GM18909 (cell line): ENCODE measurements around the gene CD200R1L.

ENCODE experiments used
- ATAC-seq: cut with Tn5 transposase; IDR thresholded peaks from one replicate; pipeline ENCODE4 v1.9.1; 2021; ENCODE audit warnings: mild to moderate bottlenecking; ENCODE audit not compliant: unreplicated experiment, poor library complexity

CD200R1L gene

GRCh38 chr3:112793326-112794081, 53.2 kb downstream of the CD200R1L start:
- ATAC-seq, result no peak

GRCh38 chr3:112791736-112792135, 54.9 kb downstream of the CD200R1L start:
- ATAC-seq, result no peak

- no peak for ATAC-seq
Observed at GRCh38 chr3:112789787-112790186, 56.9 kb downstream of the CD200R1L start.

- no peak for ATAC-seq
Observed at GRCh38 chr3:112786881-112787579, 59.6 kb downstream of the CD200R1L start.

GRCh38 chr3:112786002-112786590, 60.6 kb downstream of the CD200R1L start:
- no peak for ATAC-seq

GRCh38 chr3:112785321-112786001, 61.2 kb downstream of the CD200R1L start:
- ATAC-seq, result no peak

- ATAC-seq, result no peak
Observed at GRCh38 chr3:112782491-112782890, 64.2 kb downstream of the CD200R1L start.

- ATAC-seq, result no peak
Observed at GRCh38 chr3:112781599-112781998, 65.1 kb downstream of the CD200R1L start.

GRCh38 chr3:112779558-112780480, 66.8 kb downstream of the CD200R1L start:
- ATAC-seq, result no peak

GRCh38 chr3:112779011-112779410, 67.7 kb downstream of the CD200R1L start:
- ATAC-seq, result no peak

- ATAC-seq, result no peak
Observed at GRCh38 chr3:112778353-112778948, 68.2 kb downstream of the CD200R1L start.

- no peak for ATAC-seq
Observed at GRCh38 chr3:112777811-112778210, 68.9 kb downstream of the CD200R1L start.

GRCh38 chr3:112776836-112777235, 69.8 kb downstream of the CD200R1L start:
- ATAC-seq, result no peak

GRCh38 chr3:112776000-112776399, 70.7 kb downstream of the CD200R1L start:
- peak; percentile 47 for ATAC-seq

GRCh38 chr3:112775011-112775742, 71.5 kb downstream of the CD200R1L start:
- no peak for ATAC-seq

- no peak for ATAC-seq
Observed at GRCh38 chr3:112774293-112774926, 72.3 kb downstream of the CD200R1L start.

- peak; percentile 46 for ATAC-seq
Observed at GRCh38 chr3:112773864-112774263, 72.8 kb downstream of the CD200R1L start.

- ATAC-seq, result no peak
Observed at GRCh38 chr3:112770951-112771350, 75.7 kb downstream of the CD200R1L start.
